Measurements from ENCODE around the gene OSBPL2.

OSBPL2 gene

GRCh38 chr20:62321521-62321948 is 83.2 kb downstream of the OSBPL2 start:
- no peak for TF ChIP-seq CTCF (IDR thresholded peaks at IDR 0.05; ENCODE audit: insufficient read depth, low read depth, low read length, missing control alignments)
- peak; percentile 75 for DNase-seq (ENCODE audit: low read depth)
- no peak overlapping the region for H3K4me3 ChIP-seq (ENCODE audit: low read depth, low read length)

DNA sequence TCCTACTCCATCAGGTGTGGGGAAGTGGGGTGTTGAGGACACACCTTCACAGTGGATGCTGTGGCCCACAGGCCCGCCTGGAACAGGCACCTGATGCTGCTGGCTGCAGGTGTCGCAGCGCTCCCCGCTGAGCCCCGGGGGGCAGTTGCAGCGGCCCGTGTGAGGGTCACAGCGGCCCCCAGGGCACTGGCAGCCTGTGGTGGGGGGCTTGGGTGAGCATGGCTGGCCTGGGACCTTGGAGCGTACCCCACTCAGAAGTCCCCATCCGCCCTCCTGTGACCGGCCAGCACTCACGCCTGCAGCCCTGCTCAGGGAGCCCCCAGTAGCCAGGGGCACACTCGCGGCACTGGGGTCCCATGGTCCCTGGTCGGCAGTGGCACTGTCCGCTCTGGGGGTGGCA is 83.7 kb downstream of the OSBPL2 start:
- no peak overlapping the region for H3K4me3 ChIP-seq (ENCODE audit: low read depth, low read length)
- no peak for DNase-seq (ENCODE audit: low read depth)
- no peak for TF ChIP-seq CTCF (IDR thresholded peaks at IDR 0.05; ENCODE audit: insufficient read depth, low read depth, low read length, missing control alignments)

GRCh38 chr20:62322492-62323041 is 84.2 kb downstream of the OSBPL2 start:
- no peak for TF ChIP-seq CTCF (IDR thresholded peaks at IDR 0.05; ENCODE audit: insufficient read depth, low read depth, low read length, missing control alignments)
- H3K4me3 ChIP-seq (ENCODE audit: low read depth, low read length), result no peak overlapping the region
- DNase-seq (ENCODE audit: low read depth), result no peak

DNA sequence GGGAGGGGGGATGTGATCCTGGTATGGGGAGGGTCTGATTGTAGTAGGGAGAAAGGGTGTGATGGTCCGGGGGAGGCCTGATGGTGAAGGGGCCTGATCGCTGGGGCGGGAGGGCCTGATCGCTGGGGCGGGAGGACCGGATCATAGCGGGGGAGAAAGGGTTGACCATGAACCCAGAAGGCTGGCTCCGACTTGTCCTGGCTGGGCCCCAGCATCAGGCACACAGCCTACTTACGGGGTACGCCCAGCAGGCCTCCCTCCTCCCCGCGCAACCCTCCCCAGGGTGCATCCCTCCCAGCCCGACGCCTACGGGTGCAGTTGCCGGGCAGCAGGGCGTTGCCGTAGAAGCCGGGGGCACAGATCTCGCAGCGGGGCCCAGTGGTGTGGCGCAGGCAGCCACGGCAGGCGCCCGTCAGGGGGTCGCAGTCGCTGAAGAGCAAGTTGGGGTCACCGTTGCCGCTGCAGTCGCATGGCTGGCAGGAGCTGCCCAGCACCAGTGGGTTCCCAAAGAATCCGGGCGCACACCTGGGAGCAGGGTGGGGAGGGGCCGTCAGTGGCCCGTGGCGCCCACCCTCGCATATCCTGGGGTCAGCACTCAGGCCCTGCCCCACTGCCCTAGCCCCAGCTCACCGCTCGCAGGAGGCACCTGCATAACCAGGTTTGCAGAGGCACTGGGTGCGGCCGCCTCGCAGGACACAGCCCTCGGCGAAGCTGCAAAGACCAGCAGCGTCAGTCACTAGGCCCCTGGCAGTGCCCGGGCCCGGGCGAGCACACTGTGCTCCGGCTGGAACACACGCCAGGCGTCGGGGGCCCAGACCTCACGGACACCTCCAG is 85.0 kb downstream of the OSBPL2 start:
- no peak for DNase-seq (ENCODE audit: low read depth)
- H3K4me3 ChIP-seq (ENCODE audit: low read depth, low read length), result no peak overlapping the region
- TF ChIP-seq CTCF (IDR thresholded peaks at IDR 0.05; ENCODE audit: insufficient read depth, low read depth, low read length, missing control alignments), result no peak

DNA sequence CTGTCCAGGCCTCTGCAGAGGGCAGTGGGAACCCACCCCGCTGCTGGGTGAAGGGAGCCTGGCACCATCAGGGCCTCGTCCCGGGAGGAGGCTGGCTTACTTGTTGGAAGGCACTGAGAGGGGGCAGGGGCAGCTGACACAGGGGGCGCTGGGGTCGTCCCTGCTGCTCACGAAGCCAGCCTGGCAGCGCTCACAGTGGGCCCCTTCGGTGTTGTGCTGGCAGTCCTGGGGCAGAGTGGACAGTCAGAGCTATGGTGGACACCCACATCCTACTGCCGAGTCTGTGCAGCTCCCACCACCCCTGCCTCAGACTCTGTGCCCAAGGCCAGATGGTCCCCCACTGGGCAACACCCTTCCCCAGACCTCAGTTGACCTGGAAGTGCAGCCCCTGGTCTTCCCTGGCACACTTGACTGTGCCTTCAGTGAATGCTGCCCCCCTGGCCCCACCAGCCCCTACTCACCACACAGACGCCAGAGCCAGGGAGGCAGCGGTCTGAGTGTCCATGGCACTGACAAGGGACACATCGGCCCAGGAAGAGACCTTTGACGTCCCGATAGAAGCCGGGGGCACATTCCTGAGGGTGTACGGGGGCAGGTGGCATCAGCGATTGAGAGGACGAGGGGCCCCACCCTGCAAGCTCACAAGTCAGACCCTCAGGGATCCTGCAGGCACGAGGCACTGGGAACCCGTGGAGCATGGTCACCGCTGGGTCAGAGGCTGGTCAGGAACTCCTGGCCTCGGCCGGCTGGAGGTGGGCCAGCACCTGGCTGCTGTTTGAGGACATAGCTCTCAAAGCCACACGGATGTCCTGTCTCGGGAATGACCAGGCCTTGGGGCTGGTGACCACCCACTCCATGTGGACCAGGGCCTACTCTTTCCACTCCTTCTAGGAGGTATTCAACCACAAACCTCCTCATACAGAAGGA is 85.9 kb downstream of the OSBPL2 start:
- H3K4me3 ChIP-seq (ENCODE audit: low read depth, low read length), result no peak overlapping the region
- TF ChIP-seq CTCF (IDR thresholded peaks at IDR 0.05; ENCODE audit: insufficient read depth, low read depth, low read length, missing control alignments), result no peak
- no peak for DNase-seq (ENCODE audit: low read depth)

- no peak for TF ChIP-seq CTCF (IDR thresholded peaks at IDR 0.05; ENCODE audit: insufficient read depth, low read depth, low read length, missing control alignments)
- no peak for DNase-seq (ENCODE audit: low read depth)
Measured at GRCh38 chr20:62325172-62325905, 87.0 kb downstream of the OSBPL2 start.

More at GRCh38 chr20:62325172-62325905, 87.0 kb downstream of the OSBPL2 start:
- H3K4me3 ChIP-seq (ENCODE audit: low read depth, low read length), result no peak overlapping the region

Measured in GM12865 (cell line).